GM19467 (cell line): ENCODE data around the gene PCSK5.
"Not testable (repeated sequence)": the region's sequence is repeated elsewhere in the genome, so short reads cannot be mapped to it uniquely, and the experiment has no call there.

Experiments
- ATAC-seq: cut with Tn5 transposase; IDR thresholded peaks from one replicate; pipeline ENCODE4 v1.9.1; 2021; ENCODE audit warnings: mild to moderate bottlenecking, moderate library complexity; ENCODE audit not compliant: unreplicated experiment

Gene PCSK5

GRCh38 chr9:75889577-75889976 lies 896 bp upstream of the PCSK5 start:
- no peak for ATAC-seq

- no peak for ATAC-seq
These were observed 449 bp upstream of the PCSK5 start for GRCh38 chr9:75889977-75890471.

- no peak for ATAC-seq
These were observed 836 bp downstream of the PCSK5 start for GRCh38 chr9:75891277-75891741.

GRCh38 chr9:75891771-75892215 lies 1.3 kb downstream of the PCSK5 start:
- ATAC-seq, result no peak

GRCh38 chr9:75892216-75892911 lies 1.9 kb downstream of the PCSK5 start:
- ATAC-seq, result no peak

GRCh38 chr9:75893106-75893505 lies 2.6 kb downstream of the PCSK5 start:
- ATAC-seq, result no peak

- no peak for ATAC-seq
These were observed 4.1 kb downstream of the PCSK5 start for GRCh38 chr9:75894566-75894965.

- ATAC-seq, result no peak
These were observed 4.6 kb downstream of the PCSK5 start for GRCh38 chr9:75895112-75895511.

GRCh38 chr9:75896193-75896592 lies 5.7 kb downstream of the PCSK5 start:
- no peak for ATAC-seq

GRCh38 chr9:75900893-75901524 lies 10.5 kb downstream of the PCSK5 start:
- ATAC-seq, result not testable (repeated sequence)

GRCh38 chr9:75903785-75904360 lies 13.4 kb downstream of the PCSK5 start:
- no peak for ATAC-seq

GRCh38 chr9:75904364-75904763 lies 13.9 kb downstream of the PCSK5 start:
- no peak for ATAC-seq

GRCh38 chr9:75906531-75906930 lies 16.1 kb downstream of the PCSK5 start:
- ATAC-seq, result no peak

- no peak for ATAC-seq
These were observed 16.9 kb downstream of the PCSK5 start for GRCh38 chr9:75907329-75907728.

GRCh38 chr9:75907923-75908322 lies 17.4 kb downstream of the PCSK5 start:
- ATAC-seq, result no peak

GRCh38 chr9:75909776-75910175 lies 19.3 kb downstream of the PCSK5 start:
- ATAC-seq, result no peak

- ATAC-seq, result no peak
These were observed 20.3 kb downstream of the PCSK5 start for GRCh38 chr9:75910731-75911130.

GRCh38 chr9:75911390-75911789 lies 20.9 kb downstream of the PCSK5 start:
- no peak for ATAC-seq

- ATAC-seq, result no peak
These were observed 22.5 kb downstream of the PCSK5 start for GRCh38 chr9:75912951-75913350.

- no peak for ATAC-seq
These were observed 23.5 kb downstream of the PCSK5 start for GRCh38 chr9:75914002-75914401.

- ATAC-seq, result no peak
These were observed 24.5 kb downstream of the PCSK5 start for GRCh38 chr9:75914883-75915452.

- no peak for ATAC-seq
These were observed 27.7 kb downstream of the PCSK5 start for GRCh38 chr9:75918154-75918553.
